H9 (cell line): ENCODE data around the gene MYL9. TPM values are rescaled to one million over a fixed set of nuclear protein-coding genes. Genes with fewer than 3 reads are reported as not detected.

ENCODE experiments used
- DNase-seq: peaks from one replicate; pipeline ENCODE4 v3.0.0-alpha.2; 2017
- H2AFZ ChIP-seq: one replicate; pipeline ENCODE4 v1.6.1; 2013; ENCODE audit warnings: mild to moderate bottlenecking, low read length, control low read depth, moderate library complexity
- H2AK5ac ChIP-seq: 2 replicates; pipeline ENCODE4 v1.6.1; 2013; ENCODE audit warnings: low read length, control low read depth, mixed read lengths; ENCODE audit not compliant: insufficient read length
- H2BK120ac ChIP-seq: one replicate; pipeline ENCODE4 v1.6.1; 2013; ENCODE audit warnings: low read depth, mild to moderate bottlenecking, low read length, control low read depth, inconsistent platforms; ENCODE audit not compliant: poor library complexity, severe bottlenecking
- H2BK12ac ChIP-seq: 2 replicates; pipeline ENCODE4 v1.6.1; 2013; ENCODE audit warnings: low read length, control low read depth, mixed read lengths, low read depth; ENCODE audit not compliant: insufficient read length
- H2BK15ac ChIP-seq: 2 replicates; pipeline ENCODE4 v1.6.1; 2013; ENCODE audit warnings: low read depth, low read length, control low read depth
- H2BK20ac ChIP-seq: one replicate; pipeline ENCODE4 v1.6.1; 2013; ENCODE audit warnings: low read depth, mild to moderate bottlenecking, low read length, control low read depth, inconsistent platforms; ENCODE audit not compliant: poor library complexity, severe bottlenecking
- H2BK5ac ChIP-seq: 2 replicates; pipeline ENCODE4 v1.6.1; 2013; ENCODE audit warnings: low read length, control low read depth, mixed read lengths; ENCODE audit not compliant: insufficient read length
- H3K14ac ChIP-seq: 2 replicates; pipeline ENCODE4 v1.6.1; 2013; ENCODE audit warnings: low read length, control low read depth; ENCODE audit not compliant: insufficient read depth
- H3K18ac ChIP-seq: 2 replicates; pipeline ENCODE4 v1.6.1; 2013; ENCODE audit warnings: low read depth, mild to moderate bottlenecking, mixed read lengths, low read length, control low read depth; ENCODE audit not compliant: insufficient read length
- H3K23ac ChIP-seq: 2 replicates; pipeline ENCODE4 v1.6.1; 2013; ENCODE audit warnings: low read length, control low read depth, mixed read lengths, low read depth; ENCODE audit not compliant: insufficient read length
- H3K23me2 ChIP-seq: 2 replicates; pipeline ENCODE4 v1.6.1; 2013; ENCODE audit warnings: low read depth, mild to moderate bottlenecking, mixed read lengths, low read length, control low read depth; ENCODE audit not compliant: insufficient read length, poor library complexity, severe bottlenecking
- H3K27ac ChIP-seq: 2 replicates; pipeline ENCODE4 v1.5.1; 2013; ENCODE audit warnings: low read length, control low read depth, mixed read lengths, low read depth; ENCODE audit not compliant: insufficient read length
- H3K27me3 ChIP-seq: 2 replicates; pipeline ENCODE4 v1.6.1; 2013; ENCODE audit warnings: low read length, control low read depth, inconsistent platforms; ENCODE audit not compliant: insufficient read depth
- H3K4ac ChIP-seq: 2 replicates; pipeline ENCODE4 v1.6.1; 2013; ENCODE audit warnings: low read depth, mild to moderate bottlenecking, control low read depth, inconsistent platforms, low read length, moderate library complexity
- H3K4me1 ChIP-seq: 2 replicates; pipeline ENCODE4 v1.6.1; 2013; ENCODE audit warnings: low read length, control low read depth, inconsistent platforms; ENCODE audit not compliant: insufficient read depth
- H3K4me2 ChIP-seq: 2 replicates; pipeline ENCODE4 v1.6.1; 2013; ENCODE audit warnings: low read length, control low read depth, mixed read lengths; ENCODE audit not compliant: insufficient read length, insufficient read depth
- H3K56ac ChIP-seq: 2 replicates; pipeline ENCODE4 v1.6.1; 2013; ENCODE audit warnings: low read depth, mild to moderate bottlenecking, mixed read lengths, low read length, control low read depth; ENCODE audit not compliant: insufficient read length
- H3K79me1 ChIP-seq: 2 replicates; pipeline ENCODE4 v1.6.1; 2013; ENCODE audit warnings: low read depth, mild to moderate bottlenecking, moderate library complexity, low read length, control low read depth, inconsistent platforms; ENCODE audit not compliant: insufficient read depth, poor library complexity, severe bottlenecking
- H3K79me2 ChIP-seq: 2 replicates; pipeline ENCODE4 v1.6.1; 2013; ENCODE audit warnings: low read length, control low read depth, inconsistent platforms; ENCODE audit not compliant: insufficient read depth
- H3K9ac ChIP-seq: 2 replicates; pipeline ENCODE4 v1.6.1; 2013; ENCODE audit warnings: low read length, control low read depth, mixed read lengths; ENCODE audit not compliant: insufficient read length; ENCODE audit errors: extremely low read depth
- H3K9me3 ChIP-seq: one replicate; pipeline ENCODE4 v1.6.1; 2013; ENCODE audit warnings: low read depth, low read length, inconsistent platforms; ENCODE audit not compliant: control insufficient read depth
- H3T11ph ChIP-seq: one replicate; pipeline ENCODE4 v1.6.1; 2013; ENCODE audit warnings: mild to moderate bottlenecking, low read length, control low read depth, inconsistent platforms
- H4K20me1 ChIP-seq: one replicate; pipeline ENCODE4 v1.6.1; 2013; ENCODE audit not compliant: control insufficient read depth, insufficient read length, insufficient read depth
- H4K5ac ChIP-seq: 2 replicates; pipeline ENCODE4 v1.6.1; 2013; ENCODE audit warnings: low read depth, mild to moderate bottlenecking, mixed read lengths, low read length, control low read depth; ENCODE audit not compliant: insufficient read length
- H4K8ac ChIP-seq: replicated peaks from 2 replicates; pipeline ENCODE4 v1.6.1; 2013; ENCODE audit warnings: low read length, control low read depth, mixed read lengths, low read depth; ENCODE audit not compliant: insufficient read length
- H4K91ac ChIP-seq: 2 replicates; pipeline ENCODE4 v1.6.1; 2013; ENCODE audit warnings: low read depth, mild to moderate bottlenecking, moderate library complexity, mixed read lengths, low read length, control low read depth; ENCODE audit not compliant: insufficient read length
- H3K27ac Mint-ChIP-seq, 3 experiments: 2 replicates in 2 of 3; 3 replicates in 1 of 3; pipeline ENCODE4 v1.8.0; 2020 to 2021; ENCODE audit warnings: mixed read lengths in 3 of 3, mild to moderate bottlenecking in 1 of 3, moderate library complexity in 1 of 3
- H3K27me3 Mint-ChIP-seq: 2 replicates; pipeline ENCODE4 v1.8.0; 2021; ENCODE audit warnings: low read depth, mild to moderate bottlenecking, moderate library complexity, mixed read lengths
- H3K36me3 Mint-ChIP-seq, 3 experiments: 2 replicates in 2 of 3; 3 replicates in 1 of 3; pipeline ENCODE4 v1.8.0; 2020 to 2021; ENCODE audit warnings: low read depth in 3 of 3, mixed read lengths in 3 of 3; ENCODE audit not compliant: insufficient read depth in 1 of 3
- H3K4me1 Mint-ChIP-seq, 2 experiments: 2 replicates each; pipeline ENCODE4 v1.8.0; 2020; ENCODE audit warnings: mixed read lengths in 2 of 2
- H3K4me3 Mint-ChIP-seq, 2 experiments: 2 replicates in 1 of 2; 3 replicates in 1 of 2; pipeline ENCODE4 v1.8.0; 2020 to 2021; ENCODE audit warnings: mild to moderate bottlenecking in 2 of 2, mixed read lengths in 2 of 2, moderate library complexity in 1 of 2
- H3K9me3 Mint-ChIP-seq, 2 experiments: 2 replicates in 1 of 2; 3 replicates in 1 of 2; pipeline ENCODE4 v1.8.0; 2020; ENCODE audit warnings: mild to moderate bottlenecking in 2 of 2, mixed read lengths in 2 of 2, moderate library complexity in 1 of 2
- CTCF ChIP-seq: fragments of 200-600 bp; sonication (generic); conservative IDR thresholded peaks from 3 replicates; pipeline ENCODE4 v1.8.0; 2021; ENCODE audit warnings: antibody characterized with exemption, mild to moderate bottlenecking
- WGBS: extraction: QIAGEN DNeasy Blood & Tissue Kit; methylation state at CpG from one replicate; pipeline ENCODE4 v1.1.7; 2013; ENCODE audit warnings: missing lambda C conversion rate, low lambda C conversion rate, mixed read lengths; ENCODE audit not compliant: insufficient read length; ENCODE audit errors: extremely low coverage; 5-methylcytosine and 5-hydroxymethylcytosine counted together
- total RNA-seq: library from RNA; stranded (reverse); gene quantifications from 2 replicates; pipeline ENCODE4 v1.2.1, GENCODE V29; 2021

The MYL9 gene
- total RNA-seq, 1 experiment from 2014 or later: 218 TPM

- Mint-ChIP-seq H3K4me3 (no peak overlapping the region), H3K27me3 (no peaks in the 10 kb centered on the region), H3K36me3 (peaks cover 7 to 61% (median 46%) of the 10 kb centered on the region in 3 experiments; a peak in 6 of 7 replicates), H3K4me1 (no peaks in the 10 kb centered on the region), H3K27ac (no peak overlapping the region), H3K9me3 (no peaks in the 10 kb centered on the region)
- H2AK5ac ChIP-seq: no peak overlapping the region
- H3K27ac ChIP-seq: no peak overlapping the region
- peak; percentile 58 for TF ChIP-seq CTCF
- no peak overlapping the region for H3K18ac ChIP-seq
- no peak overlapping the region for H3K4me2 ChIP-seq
- H4K8ac ChIP-seq: no peak overlapping the region
- H3K27me3 ChIP-seq: no peaks in the 10 kb centered on the region
- WGBS: no CpG with 5 or more reads among the region's 1 CpG
- no peak overlapping the region for H3K4ac ChIP-seq
- H3T11ph ChIP-seq: no peak overlapping the region
- no peak for DNase-seq
- no peaks in the 10 kb centered on the region for H3K23me2 ChIP-seq
- H2BK12ac ChIP-seq: no peak overlapping the region
- no peak overlapping the region for H4K5ac ChIP-seq
- no peaks in the 10 kb centered on the region for H3K79me1 ChIP-seq
- no peak overlapping the region for H2AFZ ChIP-seq
- no peak overlapping the region for H2BK20ac ChIP-seq
- no peak overlapping the region for H3K56ac ChIP-seq
- H3K79me2 ChIP-seq: no peaks in the 10 kb centered on the region
- H3K4me1 ChIP-seq: no peaks in the 10 kb centered on the region
- no peaks in the 10 kb centered on the region for H3K9me3 ChIP-seq
- H4K20me1 ChIP-seq: no peaks in the 10 kb centered on the region
- H3K9ac ChIP-seq: no peak overlapping the region
- no peak overlapping the region for H3K23ac ChIP-seq
- no peak overlapping the region for H2BK5ac ChIP-seq
- no peak overlapping the region for H2BK15ac ChIP-seq
- H3K14ac ChIP-seq: no peak overlapping the region
- no peak overlapping the region for H2BK120ac ChIP-seq
- no peak overlapping the region for H4K91ac ChIP-seq
These were observed 35.1 kb upstream of the MYL9 start for GRCh38 chr20:36506253-36506652.
